Measurements from ENCODE around the gene FRMD4B. TPM values are rescaled to one million over a fixed set of nuclear protein-coding genes. Genes with fewer than 3 reads are reported as not detected.

Gene FRMD4B
- total RNA-seq, 2 donors from 2014 or later: 2.1 to 2.2 TPM

DNA sequence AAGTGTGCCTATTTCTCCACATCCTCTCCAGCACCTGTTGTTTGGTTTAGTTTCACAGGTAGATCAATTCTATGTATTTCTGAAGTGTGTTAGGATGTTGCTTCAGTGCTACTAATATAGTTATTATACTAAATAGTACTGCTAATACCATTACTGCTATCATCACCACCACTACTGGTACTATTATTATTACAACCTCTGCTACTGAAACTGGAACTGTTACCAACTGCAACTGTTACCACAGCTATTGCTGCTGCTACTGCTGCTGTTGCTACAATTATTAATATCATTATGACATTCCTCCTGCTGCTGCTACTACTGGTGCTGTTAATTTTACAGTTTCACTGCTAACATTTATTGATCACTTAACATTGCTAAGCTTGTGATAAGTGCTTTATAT, 255.2 kb downstream of the FRMD4B start:
- H3K4me1 Mint-ChIP-seq: no peaks in the 10 kb centered on the region
- no peak for DNase-seq
- H3K4me3 ChIP-seq (ENCODE audit: low read length): no peak overlapping the region
- H3K4me3 Mint-ChIP-seq: no peak overlapping the region
- H3K9ac ChIP-seq (ENCODE audit: extremely low read depth, low read length, poor library complexity, severe bottlenecking): no peak overlapping the region
- no peaks in the 10 kb centered on the region for H3K36me3 Mint-ChIP-seq (ENCODE audit: low read depth)
- no peak overlapping the region for H3K27ac ChIP-seq (ENCODE audit: low read depth, low read length)
- no peaks in the 10 kb centered on the region for H3K36me3 ChIP-seq (ENCODE audit: control insufficient read depth, insufficient read depth, low read length)
- H3K4me1 ChIP-seq (ENCODE audit: control insufficient read depth, insufficient read depth, low read length): no peaks in the 10 kb centered on the region
- H3K27me3 ChIP-seq (ENCODE audit: control insufficient read depth, insufficient read depth, low read length, poor library complexity, severe bottlenecking): no peaks in the 10 kb centered on the region
- no peaks in the 10 kb centered on the region for H3K27me3 Mint-ChIP-seq (ENCODE audit: insufficient read depth)
- no peaks in the 10 kb centered on the region for H3K9me3 ChIP-seq (ENCODE audit: control insufficient read depth, low read length)
- no peaks in the 10 kb centered on the region for H3K9me3 Mint-ChIP-seq
- no peak overlapping the region for H3K27ac Mint-ChIP-seq
- TF ChIP-seq, protein P1, sequence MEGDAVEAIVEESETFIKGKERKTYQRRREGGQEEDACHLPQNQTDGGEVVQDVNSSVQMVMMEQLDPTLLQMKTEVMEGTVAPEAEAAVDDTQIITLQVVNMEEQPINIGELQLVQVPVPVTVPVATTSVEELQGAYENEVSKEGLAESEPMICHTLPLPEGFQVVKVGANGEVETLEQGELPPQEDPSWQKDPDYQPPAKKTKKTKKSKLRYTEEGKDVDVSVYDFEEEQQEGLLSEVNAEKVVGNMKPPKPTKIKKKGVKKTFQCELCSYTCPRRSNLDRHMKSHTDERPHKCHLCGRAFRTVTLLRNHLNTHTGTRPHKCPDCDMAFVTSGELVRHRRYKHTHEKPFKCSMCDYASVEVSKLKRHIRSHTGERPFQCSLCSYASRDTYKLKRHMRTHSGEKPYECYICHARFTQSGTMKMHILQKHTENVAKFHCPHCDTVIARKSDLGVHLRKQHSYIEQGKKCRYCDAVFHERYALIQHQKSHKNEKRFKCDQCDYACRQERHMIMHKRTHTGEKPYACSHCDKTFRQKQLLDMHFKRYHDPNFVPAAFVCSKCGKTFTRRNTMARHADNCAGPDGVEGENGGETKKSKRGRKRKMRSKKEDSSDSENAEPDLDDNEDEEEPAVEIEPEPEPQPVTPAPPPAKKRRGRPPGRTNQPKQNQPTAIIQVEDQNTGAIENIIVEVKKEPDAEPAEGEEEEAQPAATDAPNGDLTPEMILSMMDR (conservative IDR thresholded peaks at IDR 0.05): no peak

DNA sequence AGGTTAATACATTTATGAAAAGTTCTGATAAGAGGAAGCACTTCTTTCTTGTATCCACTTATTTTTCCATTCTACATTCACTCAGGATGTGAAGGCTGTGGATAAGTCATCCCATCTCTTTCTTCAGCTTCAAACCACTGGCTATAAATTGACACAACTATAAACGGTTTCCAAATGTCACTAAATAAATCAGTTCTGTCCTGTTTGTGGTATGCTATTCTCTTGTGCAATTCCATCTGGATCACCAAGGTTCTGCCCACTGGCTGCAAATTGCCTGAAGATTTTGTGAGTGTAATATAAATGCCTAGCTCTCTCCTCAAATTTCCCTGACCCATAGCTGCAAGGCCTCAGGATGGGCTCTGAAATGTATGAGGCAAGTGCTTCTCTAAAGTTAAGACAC, 256.4 kb downstream of the FRMD4B start:
- 77% methylated on average over 1 of the region's 1 CpG; no CpG with 5 or more reads in 1 of the 2 experiments for WGBS, 2 experiments (ENCODE audit: insufficient coverage in 1 of 2, insufficient read length in 1 of 2)
- Mint-ChIP-seq H3K27ac (no peak overlapping the region), H3K36me3 (ENCODE audit: low read depth) (no peaks in the 10 kb centered on the region), H3K27me3 (ENCODE audit: insufficient read depth) (no peaks in the 10 kb centered on the region), H3K4me3 (no peak overlapping the region), H3K9me3 (no peaks in the 10 kb centered on the region), H3K4me1 (no peaks in the 10 kb centered on the region)
- no peaks in the 10 kb centered on the region for H3K36me3 ChIP-seq (ENCODE audit: control insufficient read depth, insufficient read depth, low read length)
- DNase-seq: no peak
- H3K4me1 ChIP-seq (ENCODE audit: control insufficient read depth, insufficient read depth, low read length): no peaks in the 10 kb centered on the region
- no peak overlapping the region for H3K27ac ChIP-seq (ENCODE audit: low read depth, low read length)
- no peak overlapping the region for H3K9ac ChIP-seq (ENCODE audit: extremely low read depth, low read length, poor library complexity, severe bottlenecking)
- H3K9me3 ChIP-seq (ENCODE audit: control insufficient read depth, low read length): no peaks in the 10 kb centered on the region
- no peak overlapping the region for H3K4me3 ChIP-seq (ENCODE audit: low read length)
- TF ChIP-seq, protein P1 (conservative IDR thresholded peaks at IDR 0.05): no peak
- no peaks in the 10 kb centered on the region for H3K27me3 ChIP-seq (ENCODE audit: control insufficient read depth, insufficient read depth, low read length, poor library complexity, severe bottlenecking)

DNA sequence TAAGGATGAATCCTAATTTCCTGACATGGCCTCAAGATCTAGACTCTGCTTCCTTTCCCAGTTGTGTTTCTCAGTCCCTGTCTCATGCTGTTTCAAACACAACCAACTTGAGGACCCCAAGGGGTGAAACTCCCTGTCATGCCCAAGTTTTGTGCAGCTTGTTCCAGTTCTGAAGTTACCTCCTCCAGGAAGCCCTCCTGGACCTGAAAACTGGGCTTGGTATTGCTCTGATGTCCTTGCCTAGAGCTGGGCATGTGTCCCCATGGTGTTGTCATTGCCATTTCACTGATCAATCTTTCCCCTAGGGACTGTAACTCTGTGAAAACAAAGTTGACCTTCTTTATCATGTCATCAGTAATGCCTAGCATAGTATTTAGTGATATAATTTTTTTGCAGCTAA, 257.4 kb downstream of the FRMD4B start:
- Mint-ChIP-seq H3K36me3 (ENCODE audit: low read depth) (no peaks in the 10 kb centered on the region), H3K9me3 (no peaks in the 10 kb centered on the region), H3K4me1 (no peaks in the 10 kb centered on the region), H3K27ac (no peak overlapping the region), H3K4me3 (no peak overlapping the region), H3K27me3 (ENCODE audit: insufficient read depth) (no peaks in the 10 kb centered on the region)
- Histone ChIP-seq H3K27ac (ENCODE audit: low read depth, low read length) (no peak overlapping the region), H3K36me3 (ENCODE audit: control insufficient read depth, insufficient read depth, low read length) (no peaks in the 10 kb centered on the region), H3K9me3 (ENCODE audit: control insufficient read depth, low read length) (no peaks in the 10 kb centered on the region), H3K4me3 (ENCODE audit: low read length) (no peak overlapping the region), H3K27me3 (ENCODE audit: control insufficient read depth, insufficient read depth, low read length, poor library complexity, severe bottlenecking) (no peaks in the 10 kb centered on the region), H3K4me1 (ENCODE audit: control insufficient read depth, insufficient read depth, low read length) (no peaks in the 10 kb centered on the region), H3K9ac (ENCODE audit: extremely low read depth, low read length, poor library complexity, severe bottlenecking) (no peak overlapping the region)
- DNase-seq: no peak
- TF ChIP-seq, protein P1 (conservative IDR thresholded peaks at IDR 0.05): no peak

Measured in endodermal cell (in vitro differentiated cells).